Activated B cell treated with CpG ODN at 0.5 μM for 24 hours (primary cell): ENCODE data around the gene FBXL7. TPM values are rescaled to one million over a fixed set of nuclear protein-coding genes. Genes with fewer than 3 reads are reported as not detected.
"Not testable (repeated sequence)": the region's sequence is repeated elsewhere in the genome, so short reads cannot be mapped to it uniquely, and the experiment has no call there.

Experiments
- ATAC-seq: fragments of 200-7000 bp; cut with Tn5 transposase; one replicate; pipeline ENCODE4 v1.10.0; 2021; ENCODE audit warnings: low read depth, mild to moderate bottlenecking, moderate library complexity
- CTCF ChIA-PET: fragments of 350-600 bp; sonication (Branson Sonifier 250); formaldehyde crosslinking; loops from one replicate; lab custom pipeline; 2021; ENCODE audit warnings: antibody characterized with exemption; lab: Charles Lee
- POLR2A ChIA-PET: fragments of 350-600 bp; sonication (Branson Sonifier 250); formaldehyde crosslinking; loops from one replicate; lab custom pipeline; 2021; ENCODE audit warnings: antibody characterized with exemption; lab: Charles Lee
- DNase-seq: peaks from one replicate; pipeline ENCODE4 v3.0.0; 2022
- H3K27ac Mint-ChIP-seq: one replicate; pipeline ENCODE4 v1.8.0; 2020; ENCODE audit warnings: mixed read lengths
- H3K27me3 Mint-ChIP-seq: one replicate; pipeline ENCODE4 v1.8.0; 2021; ENCODE audit warnings: mixed read lengths
- H3K36me3 Mint-ChIP-seq: one replicate; pipeline ENCODE4 v1.8.0; 2021; ENCODE audit warnings: low read depth, mixed read lengths
- H3K4me1 Mint-ChIP-seq: one replicate; pipeline ENCODE4 v1.8.0; 2021; ENCODE audit warnings: mixed read lengths
- H3K4me3 Mint-ChIP-seq: one replicate; pipeline ENCODE4 v1.8.0; 2020; ENCODE audit warnings: mild to moderate bottlenecking, mixed read lengths
- H3K9me3 Mint-ChIP-seq: one replicate; pipeline ENCODE4 v1.8.0; 2020; ENCODE audit warnings: mixed read lengths
- CTCF ChIP-seq: fragments of 200-600 bp; IDR thresholded peaks from one replicate; pipeline ENCODE4 v1.8.0; 2022; ENCODE audit warnings: antibody characterized with exemption, mild to moderate bottlenecking
- intact Hi-C: fragments of 100-400 bp; cut with micrococcal nuclease; formaldehyde crosslinking; loops from one replicate; pipeline ENCODE4 v1.15.1; 2024
- total RNA-seq: library from RNA; stranded (reverse); gene quantifications from 2 replicates; pipeline ENCODE4 v1.2.3, GENCODE V29; 2022

The FBXL7 gene
- total RNA-seq, 1 donor from 2014 or later: not detected

DNA sequence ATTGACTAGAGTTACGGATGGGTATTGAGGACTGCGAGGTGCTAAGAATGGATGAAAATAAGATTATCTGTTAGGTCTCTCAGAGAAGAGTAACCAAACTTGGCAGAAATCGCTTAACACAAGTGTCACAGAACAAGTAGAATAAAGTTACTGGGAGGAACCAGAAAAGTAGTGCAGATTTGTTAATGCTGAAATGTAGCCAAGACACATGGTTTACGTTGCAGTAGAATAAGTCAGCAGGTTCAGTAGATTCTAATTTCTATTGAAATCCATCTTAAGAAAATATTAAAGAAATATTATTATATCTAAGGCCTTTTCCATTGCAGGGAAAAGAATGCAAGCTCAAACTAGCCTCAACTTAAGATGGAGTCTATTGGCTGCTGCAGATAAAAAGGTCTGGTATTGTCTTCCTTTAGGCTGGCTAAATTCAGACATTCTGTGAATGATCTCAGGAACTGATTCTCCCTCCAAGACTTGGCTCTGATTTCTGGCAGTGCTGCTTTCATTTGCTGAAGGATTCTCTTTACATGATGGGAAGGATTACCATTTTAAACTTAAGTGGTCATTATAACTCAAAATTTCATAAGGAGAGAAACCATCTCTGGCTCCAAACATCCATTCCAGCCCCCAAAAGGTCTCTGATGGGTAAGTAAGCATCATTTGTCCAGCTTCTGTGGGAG lies 364.7 kb downstream of the FBXL7 start:
- no peaks in the 10 kb centered on the region for H3K27me3 Mint-ChIP-seq
- peaks cover 8% of the 10 kb centered on the region for H3K9me3 Mint-ChIP-seq
- CTCF ChIA-PET: no interaction called here
- no peaks in the 10 kb centered on the region for H3K4me1 Mint-ChIP-seq
- no peak for TF ChIP-seq CTCF
- no peak overlapping the region for H3K4me3 Mint-ChIP-seq
- DNase-seq: no peak
- no peak overlapping the region for H3K27ac Mint-ChIP-seq
- ATAC-seq: no peak
- POLR2A ChIA-PET: no interaction called here
- H3K36me3 Mint-ChIP-seq: no peaks in the 10 kb centered on the region
- intact Hi-C loops: no loop called here

DNA sequence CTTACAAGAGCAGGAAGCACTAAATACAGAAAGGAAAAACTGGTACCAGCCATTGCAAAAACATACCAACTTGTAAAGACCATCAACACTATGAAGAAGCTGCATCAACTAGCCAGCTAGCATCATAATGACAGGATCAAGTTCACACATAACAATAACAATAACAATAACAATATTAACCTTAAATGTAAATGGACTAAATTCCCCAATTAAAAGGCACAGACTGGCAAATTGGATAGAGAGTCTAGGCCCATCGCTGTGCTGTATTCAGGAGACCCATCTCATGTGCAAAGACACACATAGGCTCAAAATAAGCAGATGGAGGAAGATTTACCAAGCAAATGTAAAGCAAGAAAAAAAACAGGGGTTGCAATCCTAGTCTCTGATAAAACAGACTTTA lies 372.3 kb downstream of the FBXL7 start:
- H3K4me3 Mint-ChIP-seq, H3K36me3 Mint-ChIP-seq, CTCF ChIA-PET, H3K4me1 Mint-ChIP-seq, H3K27me3 Mint-ChIP-seq, H3K27ac Mint-ChIP-seq, ATAC-seq, POLR2A ChIA-PET, intact Hi-C loops, DNase-seq: not testable (repeated sequence)
- peaks cover 21% of the 10 kb centered on the region for H3K9me3 Mint-ChIP-seq

DNA sequence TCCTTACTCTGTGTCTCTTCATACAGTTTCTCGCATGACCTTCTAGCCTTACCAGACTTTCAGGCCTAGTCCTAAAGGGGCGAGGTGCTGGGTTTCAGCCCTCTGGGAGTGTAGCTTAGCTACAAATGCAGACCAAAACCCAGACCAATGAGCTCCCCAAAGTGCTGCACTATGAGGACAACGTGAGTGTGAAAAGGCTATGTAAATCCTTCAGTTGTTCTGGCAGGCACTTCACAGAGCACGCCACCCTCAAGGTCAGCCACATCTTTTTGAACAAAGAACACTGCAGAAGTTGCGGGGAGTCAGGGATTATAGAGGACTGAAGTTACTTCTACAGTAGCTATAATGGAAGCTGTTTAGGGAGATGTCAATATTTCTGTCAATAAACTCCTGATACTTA lies 377.9 kb downstream of the FBXL7 start:
- Mint-ChIP-seq H3K36me3 (no peaks in the 10 kb centered on the region), H3K4me3 (no peak overlapping the region), H3K4me1 (no peaks in the 10 kb centered on the region), H3K9me3 (peaks cover 10% of the 10 kb centered on the region), H3K27ac (no peak overlapping the region), H3K27me3 (no peaks in the 10 kb centered on the region)
- intact Hi-C loops: no loop called here
- ChIA-PET CTCF (no interaction called here), POLR2A (no interaction called here)
- no peak for ATAC-seq
- no peak for DNase-seq
- TF ChIP-seq CTCF: no peak

DNA sequence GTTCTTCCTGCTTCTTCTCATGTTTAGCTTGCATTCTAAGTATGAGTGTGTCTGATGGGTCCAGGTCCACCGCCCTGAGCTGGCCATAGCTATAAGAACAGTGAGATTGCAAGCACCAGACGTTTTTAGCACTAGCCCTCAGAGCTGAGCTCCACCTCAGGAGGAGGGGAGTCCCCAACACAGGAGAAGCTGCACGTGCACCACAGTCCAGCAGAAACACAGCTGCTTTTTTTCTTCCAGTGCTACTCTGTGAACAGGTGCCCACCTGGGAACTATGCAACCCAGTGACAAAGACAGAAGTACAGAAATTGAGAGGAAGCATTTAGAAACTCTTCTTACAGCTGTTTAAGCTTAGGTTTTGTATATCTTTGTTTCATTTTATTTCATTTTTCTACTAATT lies 380.2 kb downstream of the FBXL7 start:
- H3K4me3 Mint-ChIP-seq: no peak overlapping the region
- ChIA-PET CTCF (no interaction called here), POLR2A (no interaction called here)
- H3K9me3 Mint-ChIP-seq: peaks cover 7% of the 10 kb centered on the region
- H3K27me3 Mint-ChIP-seq: no peaks in the 10 kb centered on the region
- DNase-seq (no peak), ATAC-seq (no peak)
- no peak overlapping the region for H3K27ac Mint-ChIP-seq
- TF ChIP-seq CTCF: no peak
- intact Hi-C loops: no loop called here
- H3K36me3 Mint-ChIP-seq: no peaks in the 10 kb centered on the region
- no peaks in the 10 kb centered on the region for H3K4me1 Mint-ChIP-seq

- ChIA-PET POLR2A (no interaction called here), CTCF (no interaction called here)
- ATAC-seq (no peak), DNase-seq (no peak)
- intact Hi-C loops: no loop called here
- no peak overlapping the region for H3K4me3 Mint-ChIP-seq
- H3K27me3 Mint-ChIP-seq: no peaks in the 10 kb centered on the region
- no peaks in the 10 kb centered on the region for H3K4me1 Mint-ChIP-seq
- no peak overlapping the region for H3K27ac Mint-ChIP-seq
- H3K9me3 Mint-ChIP-seq: peaks cover 9% of the 10 kb centered on the region
- no peak for TF ChIP-seq CTCF
- H3K36me3 Mint-ChIP-seq: no peaks in the 10 kb centered on the region
Observed at GRCh38 chr5:15885156-15885555, 385.2 kb downstream of the FBXL7 start.

DNA sequence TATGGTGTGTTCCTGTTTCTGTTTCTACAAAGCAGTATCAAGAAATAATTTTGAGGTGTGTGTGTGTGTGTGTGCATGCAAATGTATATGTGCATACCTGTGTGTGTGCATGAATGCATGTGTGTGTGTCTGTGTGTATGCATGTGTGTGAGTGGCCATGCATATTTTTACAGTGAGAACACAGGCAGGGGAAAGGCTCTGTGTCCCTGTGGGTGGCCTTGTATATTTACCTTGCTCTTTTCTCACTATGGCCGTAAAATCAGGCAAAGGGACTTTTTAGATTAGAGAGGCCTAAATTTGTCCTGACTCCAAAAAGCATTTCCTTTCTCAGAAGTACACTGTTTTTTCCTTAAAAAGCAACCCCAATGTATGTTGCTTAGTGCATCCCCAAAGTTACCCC lies 386.2 kb downstream of the FBXL7 start:
- Mint-ChIP-seq H3K27ac (no peak overlapping the region), H3K36me3 (no peaks in the 10 kb centered on the region), H3K9me3 (peaks cover 11% of the 10 kb centered on the region), H3K4me1 (no peaks in the 10 kb centered on the region), H3K4me3 (no peak overlapping the region), H3K27me3 (no peaks in the 10 kb centered on the region)
- POLR2A ChIA-PET: no interaction called here
- no peak for DNase-seq
- intact Hi-C loops: no loop called here
- no peak for ATAC-seq
- CTCF ChIA-PET: no interaction called here
- no peak for TF ChIP-seq CTCF
